Spleen (tissue), 11 donors: ENCODE data around the gene CLPX. TPM values are rescaled to one million over a fixed set of nuclear protein-coding genes. Genes with fewer than 3 reads are reported as not detected.

Experiments used
- DNase-seq: peaks from one replicate; pipeline ENCODE4 v3.0.0-alpha.2; 2020
- H3K27ac ChIP-seq, 8 donors: fragments of 200-600 bp; sonication (generic) in 7 of 8; 1 replicate in 4 of 8; 2 replicates in 4 of 8; pipeline versions ENCODE4 v1.5.0 to v1.8.0; 2016 to 2021; ENCODE audit warnings: inconsistent platforms in 4 of 8, mild to moderate bottlenecking in 4 of 8, moderate library complexity in 1 of 8
- H3K27me3 ChIP-seq, 7 donors: fragments of 200-600 bp; sonication (generic) in 6 of 7; replicated peaks in 1 of 7; 1 replicate in 4 of 7; 2 replicates in 3 of 7; pipeline versions ENCODE4 v1.5.0 to v1.8.0; 2016 to 2021; ENCODE audit warnings: inconsistent platforms in 3 of 7, mild to moderate bottlenecking in 1 of 7
- H3K36me3 ChIP-seq, 6 donors: fragments of 200-600 bp; sonication (generic) in 5 of 6; 1 replicate in 4 of 6; 2 replicates in 2 of 6; pipeline versions ENCODE4 v1.5.0 to v1.8.0; 2016 to 2021; ENCODE audit warnings: inconsistent platforms in 2 of 6
- H3K4me1 ChIP-seq, 6 donors: fragments of 200-600 bp; sonication (generic) in 5 of 6; 1 replicate in 3 of 6; 2 replicates in 3 of 6; pipeline versions ENCODE4 v1.5.0 to v1.8.0; 2016 to 2021; ENCODE audit warnings: inconsistent platforms in 3 of 6
- H3K4me3 ChIP-seq, 8 donors: fragments of 200-600 bp; sonication (generic) in 7 of 8; 1 replicate in 4 of 8; 2 replicates in 4 of 8; pipeline versions ENCODE4 v1.5.0 to v1.8.0; 2016 to 2021; ENCODE audit warnings: inconsistent platforms in 4 of 8, mild to moderate bottlenecking in 4 of 8, moderate library complexity in 2 of 8
- H3K9me3 ChIP-seq, 8 donors: fragments of 200-600 bp; sonication (generic) in 7 of 8; 1 replicate in 4 of 8; 2 replicates in 4 of 8; pipeline versions ENCODE4 v1.5.0 to v1.8.0; 2016 to 2021; ENCODE audit warnings: inconsistent platforms in 4 of 8
- POLR2A ChIP-seq, 3 donors: fragments of 450-650 bp; IDR thresholded peaks; one replicate each; pipeline ENCODE4 v1.5.1; 2017; ENCODE audit warnings: antibody characterized with exemption in 3 of 3, mild to moderate bottlenecking in 1 of 3
- POLR2AphosphoS5 ChIP-seq, 3 donors: sonication (generic); formaldehyde crosslinking; IDR thresholded peaks; one replicate each; pipeline ENCODE4 v1.5.1; 2017; ENCODE audit warnings: antibody characterized with exemption in 3 of 3
- WGBS, 5 donors: extraction: QIAGEN DNeasy Blood & Tissue Kit in 3 of 5; methylation state at CpG; one replicate each; pipeline versions ENCODE4 v1.1.5 to v1.1.7; 2013 to 2018; 5-methylcytosine and 5-hydroxymethylcytosine counted together
- intact Hi-C: fragments of 100-400 bp; cut with DNase I; formaldehyde crosslinking; loops from one replicate; pipeline ENCODE4 v1.15.0; 2023; ENCODE audit warnings: low total_unique reads
- polyA plus RNA-seq, 3 donors: library from polyadenylated mRNA; stranded (reverse); fragments of 200-250 nt; gene quantifications; one replicate each; pipeline ENCODE4 v1.2.1, GENCODE V29; 2013
- total RNA-seq, 7 donors: library from RNA; depleted of rRNA in 3 of 7; stranded (reverse); fragments of >200 nt in 3 of 7; fragmentation: NEBNext Ultra II Directional in 4 of 7; extraction: Animal tissue kit (Norgen Biotek cat#: 25700) in 4 of 7; gene quantifications; one replicate each; pipeline versions ENCODE4 v1.1.0 to v1.2.1, GENCODE V29; 2016 to 2021
- TF ChIP-seq, protein P1 (sequence below), 11 experiments: fragments of 200-600 bp in 7 of 11; fragments of 450-650 bp in 4 of 11; sonication (generic) in 4 of 11; IDR thresholded peaks in 8 of 11; conservative IDR thresholded peaks in 3 of 11; 1 replicate in 7 of 11; 2 replicates in 4 of 11; pipeline versions ENCODE4 v1.4.0 to v1.8.0; 2016 to 2021; ENCODE audit warnings: antibody characterized with exemption in 11 of 11, inconsistent platforms in 4 of 11, mild to moderate bottlenecking in 1 of 11
- donor health status: healthy with polysubstance abuse.
- donor health status: DM: no; HTN: no; CAD: no; lungs with moderate emphysema.
- donor health status: DM: no; HTN: no; CAD: no.
- donor health status: Bipolar disorder and iron deficiency.
- donor health status: healthy.
- donor health status: DM: no; HTN: no; CAD: no.
- donor health status: DM: yes; HTN: yes; CAD: no.

Gene CLPX
- total and polyA plus RNA-seq, 10 donors = 9.5 to 58.3 (median 50.2) TPM

DNA sequence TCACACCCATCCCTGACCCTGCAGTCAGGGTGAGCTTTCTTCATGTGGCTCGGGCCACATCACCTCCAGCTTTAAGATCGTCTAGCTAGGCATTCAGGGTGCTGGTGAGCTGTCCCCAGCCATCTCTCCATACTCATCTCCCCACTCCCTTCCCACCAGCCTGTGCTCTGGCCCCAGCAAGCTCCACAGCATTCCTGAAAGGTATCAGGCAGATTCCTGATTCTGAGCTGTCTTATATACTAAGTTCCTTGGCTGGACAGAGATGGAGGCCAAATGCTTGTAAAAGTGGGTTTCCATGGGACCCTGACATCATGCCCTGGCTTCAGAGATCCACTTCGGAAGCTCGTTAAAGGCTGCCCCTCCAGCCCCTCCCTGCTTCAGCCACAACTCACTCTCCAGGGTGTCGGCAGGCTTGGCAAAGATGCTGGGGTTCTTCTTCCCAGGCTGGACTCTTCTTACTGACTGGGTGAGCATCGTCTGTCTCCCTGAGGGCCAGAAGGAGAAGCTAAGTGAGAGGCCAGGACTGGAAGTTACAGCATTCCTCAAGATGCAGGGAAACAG, 22.2 kb upstream of the CLPX start:
- no peak overlapping the region for H3K4me3 ChIP-seq
- TF ChIP-seq, protein P1, sequence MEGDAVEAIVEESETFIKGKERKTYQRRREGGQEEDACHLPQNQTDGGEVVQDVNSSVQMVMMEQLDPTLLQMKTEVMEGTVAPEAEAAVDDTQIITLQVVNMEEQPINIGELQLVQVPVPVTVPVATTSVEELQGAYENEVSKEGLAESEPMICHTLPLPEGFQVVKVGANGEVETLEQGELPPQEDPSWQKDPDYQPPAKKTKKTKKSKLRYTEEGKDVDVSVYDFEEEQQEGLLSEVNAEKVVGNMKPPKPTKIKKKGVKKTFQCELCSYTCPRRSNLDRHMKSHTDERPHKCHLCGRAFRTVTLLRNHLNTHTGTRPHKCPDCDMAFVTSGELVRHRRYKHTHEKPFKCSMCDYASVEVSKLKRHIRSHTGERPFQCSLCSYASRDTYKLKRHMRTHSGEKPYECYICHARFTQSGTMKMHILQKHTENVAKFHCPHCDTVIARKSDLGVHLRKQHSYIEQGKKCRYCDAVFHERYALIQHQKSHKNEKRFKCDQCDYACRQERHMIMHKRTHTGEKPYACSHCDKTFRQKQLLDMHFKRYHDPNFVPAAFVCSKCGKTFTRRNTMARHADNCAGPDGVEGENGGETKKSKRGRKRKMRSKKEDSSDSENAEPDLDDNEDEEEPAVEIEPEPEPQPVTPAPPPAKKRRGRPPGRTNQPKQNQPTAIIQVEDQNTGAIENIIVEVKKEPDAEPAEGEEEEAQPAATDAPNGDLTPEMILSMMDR (IDR thresholded peaks at IDR 0.05 in 8 of 11, conservative IDR thresholded peaks at IDR 0.05 in 3 of 11) = no peak
- no peak for TF ChIP-seq POLR2A (IDR thresholded peaks at IDR 0.05)
- no peak for TF ChIP-seq POLR2AphosphoS5 (IDR thresholded peaks at IDR 0.05)
- intact Hi-C loops = no loop called here

DNA sequence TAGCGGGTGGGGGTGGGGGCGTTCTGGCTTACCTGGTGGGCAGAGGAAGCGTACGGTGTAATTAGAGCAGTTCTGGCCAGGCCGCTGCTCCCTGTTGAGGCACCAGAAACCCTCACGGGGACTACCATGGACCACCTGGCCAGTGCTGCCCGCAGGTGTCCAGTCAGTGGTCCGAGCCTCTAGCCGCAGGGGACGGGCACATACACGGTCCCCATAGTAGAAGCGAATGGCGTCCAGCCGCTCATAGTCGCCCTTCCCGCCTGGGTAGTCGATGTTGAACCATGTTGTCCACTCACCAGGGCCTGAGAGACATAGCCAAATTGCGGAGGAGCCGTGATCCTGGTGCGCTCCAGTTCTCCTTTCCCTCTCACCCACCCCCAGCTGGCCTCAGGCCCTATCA, 21.6 kb upstream of the CLPX start:
- no peaks in the 10 kb centered on the region for H3K4me1 ChIP-seq
- TF ChIP-seq POLR2AphosphoS5 (IDR thresholded peaks at IDR 0.05) (no peak), POLR2A (IDR thresholded peaks at IDR 0.05) (no peak)
- TF ChIP-seq, protein P1 (IDR thresholded peaks at IDR 0.05 in 8 of 11, conservative IDR thresholded peaks at IDR 0.05 in 3 of 11) = no peak
- no peak overlapping the region for H3K27ac ChIP-seq
- H3K27me3 ChIP-seq = no peaks in the 10 kb centered on the region
- intact Hi-C loops = no loop called here
- H3K9me3 ChIP-seq = no peaks in the 10 kb centered on the region
- 92 to 97% (median 95%) methylated on average over 18 to 20 of the region's 20 CpGs for WGBS, 5 donors
- no peak for DNase-seq
- no peaks in the 10 kb centered on the region for H3K36me3 ChIP-seq
- no peak overlapping the region for H3K4me3 ChIP-seq

More for the DNA sequence above, 22.2 kb upstream of the CLPX start:
- no peaks in the 10 kb centered on the region for H3K36me3 ChIP-seq
- WGBS, 5 donors = 78 to 94% (median 83%) methylated on average over 6 of the region's 6 CpGs
- DNase-seq = no peak
- H3K4me1 ChIP-seq = no peaks in the 10 kb centered on the region
- no peak overlapping the region for H3K27ac ChIP-seq
- no peaks in the 10 kb centered on the region for H3K9me3 ChIP-seq
- no peaks in the 10 kb centered on the region for H3K27me3 ChIP-seq

DNA sequence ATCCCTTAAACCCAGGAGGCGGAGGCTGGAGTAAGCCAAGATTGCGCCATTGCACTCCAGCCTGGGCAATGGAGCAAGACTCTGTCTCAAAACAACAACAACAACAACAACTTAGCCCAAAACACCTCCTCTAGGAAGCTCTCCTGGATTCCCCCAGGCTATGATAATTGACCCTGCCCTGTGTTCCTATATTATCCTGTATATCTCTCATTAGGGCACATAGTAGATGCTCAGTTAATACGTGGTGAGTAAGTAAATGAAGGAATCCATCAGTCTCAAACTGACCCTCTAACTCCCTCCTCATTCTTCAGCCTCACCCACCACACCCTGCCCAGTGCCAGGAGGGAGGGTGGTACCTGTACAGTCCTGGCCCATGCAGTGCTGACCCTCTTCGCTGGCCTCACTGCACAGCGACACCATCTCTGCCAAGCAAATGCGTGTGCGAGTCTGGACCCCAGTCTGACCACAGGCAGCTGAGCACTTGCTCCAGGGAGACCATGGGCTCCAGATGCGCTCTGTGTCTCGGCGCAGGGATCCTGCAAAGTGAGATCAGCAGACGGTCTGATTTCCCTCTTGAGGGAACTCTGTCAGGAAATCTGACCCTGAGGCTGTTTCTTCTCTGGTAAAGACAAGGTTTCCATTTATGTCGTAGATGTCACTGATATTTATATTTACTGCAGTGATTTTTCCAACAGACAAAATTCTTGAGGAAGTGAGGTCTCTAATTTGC, 20.0 kb upstream of the CLPX start:
- TF ChIP-seq POLR2AphosphoS5 (IDR thresholded peaks at IDR 0.05) (no peak), POLR2A (IDR thresholded peaks at IDR 0.05) (no peak)
- TF ChIP-seq, protein P1 (IDR thresholded peaks at IDR 0.05 in 8 of 11, conservative IDR thresholded peaks at IDR 0.05 in 3 of 11) = no peak
- DNase-seq = no peak
- intact Hi-C loops = no loop called here
- H3K27ac ChIP-seq = no peak overlapping the region
- H3K36me3 ChIP-seq = no peaks in the 10 kb centered on the region
- no peak overlapping the region for H3K4me3 ChIP-seq
- H3K9me3 ChIP-seq = no peaks in the 10 kb centered on the region
- H3K4me1 ChIP-seq = no peaks in the 10 kb centered on the region
- H3K27me3 ChIP-seq = no peaks in the 10 kb centered on the region
- 91 to 95% (median 92%) methylated on average over 12 of the region's 12 CpGs for WGBS, 5 donors

DNA sequence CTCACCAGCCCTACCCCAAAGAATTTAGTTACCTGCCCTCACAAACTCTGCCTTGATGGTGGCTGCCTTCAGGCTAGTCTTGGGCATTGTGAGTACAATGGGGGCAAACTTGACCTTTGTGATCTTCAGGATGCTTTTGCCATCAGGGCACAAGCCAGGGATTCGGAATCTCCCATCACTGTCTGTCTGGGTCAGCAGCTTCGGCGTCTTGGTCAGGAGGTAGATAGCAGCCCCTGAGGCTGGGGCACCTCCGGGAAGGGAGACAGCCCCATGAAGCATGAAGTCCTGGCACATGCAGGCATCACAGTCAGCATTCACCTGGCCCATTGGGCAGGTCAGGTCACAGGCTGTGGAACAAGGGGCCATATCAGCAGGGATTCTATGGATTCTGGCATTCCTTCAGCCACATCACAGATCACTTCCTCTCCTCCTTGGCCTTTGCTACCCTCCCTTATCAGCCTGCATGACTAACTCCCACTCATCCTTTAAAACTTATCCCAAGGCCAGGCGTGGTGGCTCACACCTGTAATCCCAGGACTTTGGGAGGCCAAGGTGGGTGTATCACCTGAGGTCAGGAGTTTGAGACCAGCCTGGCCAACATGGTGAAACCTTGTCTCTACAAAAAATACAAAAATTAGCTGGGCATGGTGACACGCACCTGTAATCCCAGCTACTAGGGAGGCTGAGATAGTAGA, 19.2 kb upstream of the CLPX start:
- H3K4me3 ChIP-seq = no peak overlapping the region
- no peaks in the 10 kb centered on the region for H3K27me3 ChIP-seq
- no peaks in the 10 kb centered on the region for H3K36me3 ChIP-seq
- TF ChIP-seq, protein P1 (IDR thresholded peaks at IDR 0.05 in 8 of 11, conservative IDR thresholded peaks at IDR 0.05 in 3 of 11) = no peak
- TF ChIP-seq POLR2AphosphoS5 (IDR thresholded peaks at IDR 0.05) = no peak
- TF ChIP-seq POLR2A (IDR thresholded peaks at IDR 0.05) = no peak
- no peak for DNase-seq
- 67 to 92% (median 88%) methylated on average over 2 to 6 of the region's 6 CpGs for WGBS, 5 donors
- no peaks in the 10 kb centered on the region for H3K4me1 ChIP-seq
- intact Hi-C loops = no loop called here
- H3K27ac ChIP-seq = no peak overlapping the region
- no peaks in the 10 kb centered on the region for H3K9me3 ChIP-seq
